ENCODE results near the gene MAU2. TPM values are rescaled to one million over a fixed set of nuclear protein-coding genes. Genes with fewer than 3 reads are reported as not detected.

Gene MAU2
- total and polyA plus RNA-seq, 2 of the 13 experiments (the other 11 are each of a cell fraction or from before 2014, with no cell fraction given) = 16.8 to 33.8 TPM

GRCh38 chr19:19385896-19386869 is 65.6 kb downstream of the MAU2 start (continued):
- TF ChIP-seq SNAPC4 (CRISPR knock-in tag; IDR thresholded peaks at IDR 0.05) (no peak), HDAC1 (CRISPR knock-in tag; IDR thresholded peaks at IDR 0.05) (no peak), THAP7 (CRISPR knock-in tag; IDR thresholded peaks at IDR 0.05) (no peak), MIXL1 (CRISPR knock-in tag; IDR thresholded peaks at IDR 0.05) (no peak), WIZ (CRISPR knock-in tag; IDR thresholded peaks at IDR 0.05) (no peak), HNRNPL (IDR thresholded peaks at IDR 0.05; ENCODE audit: low read depth, low read length) (no peak), TCF7 (IDR thresholded peaks at IDR 0.05; ENCODE audit: low read depth) (no peak), SMAD9 (CRISPR knock-in tag; IDR thresholded peaks at IDR 0.05) (no peak), HDAC2 (CRISPR knock-in tag; IDR thresholded peaks at IDR 0.05) (no peak), JUN (CRISPR knock-in tag; IDR thresholded peaks at IDR 0.05) (no peak), ZNF670 (CRISPR knock-in tag; IDR thresholded peaks at IDR 0.05; ENCODE audit: borderline replicate concordance) (no peak), HOXA9 (CRISPR knock-in tag; IDR thresholded peaks at IDR 0.05; ENCODE audit: borderline replicate concordance) (no peak), CHD2 (IDR thresholded peaks at IDR 0.05; ENCODE audit: low read depth, low read length) (no peak), FOXC1 (CRISPR knock-in tag; IDR thresholded peaks at IDR 0.05; ENCODE audit: borderline replicate concordance) (no peak), GTF3A (CRISPR knock-in tag; conservative IDR thresholded peaks at IDR 0.05) (no peak), ZNF775 (CRISPR knock-in tag; IDR thresholded peaks at IDR 0.05; ENCODE audit: borderline replicate concordance) (no peak), ZNF256 (CRISPR knock-in tag; conservative IDR thresholded peaks at IDR 0.05) (no peak), RBAK (CRISPR knock-in tag; IDR thresholded peaks at IDR 0.05) (no peak), PHF8 (CRISPR knock-in tag; IDR thresholded peaks at IDR 0.05) (peak; percentile 13; the same call in 1 of the 2 replicates), ZNF570 (CRISPR knock-in tag; IDR thresholded peaks at IDR 0.05; ENCODE audit: borderline replicate concordance) (no peak), CBFB (CRISPR knock-in tag; IDR thresholded peaks at IDR 0.05) (no peak), ZSCAN20 (CRISPR knock-in tag; IDR thresholded peaks at IDR 0.05; ENCODE audit: borderline replicate concordance) (no peak), ARNT (IDR thresholded peaks at IDR 0.05) (no peak), HNF4A (CRISPR knock-in tag; IDR thresholded peaks at IDR 0.05) (no peak), PHF20 (CRISPR knock-in tag; IDR thresholded peaks at IDR 0.05) (no peak), ZNF749 (CRISPR knock-in tag; IDR thresholded peaks at IDR 0.05; ENCODE audit: borderline replicate concordance) (no peak), ZKSCAN1 (IDR thresholded peaks at IDR 0.05; ENCODE audit: low read length) (no peak), PITX1 (CRISPR knock-in tag; IDR thresholded peaks at IDR 0.05) (no peak)

Measured in HepG2 (cell line).